PC-3 (cell line): ENCODE results near the gene SDC1. TPM values are rescaled to one million over a fixed set of nuclear protein-coding genes. Genes with fewer than 3 reads are reported as not detected.
A peak's percentile ranks its signal among the peaks of the same experiment; 100 is the strongest.

Source experiments
- ATAC-seq: fragments of 200-7000 bp; cut with Tn5 transposase; 2 replicates; pipeline ENCODE4 v1.9.1; 2020; ENCODE audit warnings: mild to moderate bottlenecking, moderate library complexity
- BruUV-seq: library from RNA; stranded (reverse); fragments of 400-500 nt; replicated peaks from 2 replicates; lab custom pipeline; 2021; lab: Mats Ljungman, UMichigan
- CTCF ChIA-PET: fragments of 300-600 bp; sonication (Branson Sonifier 250); formaldehyde crosslinking; loops from one replicate; lab custom pipeline; 2022; ENCODE audit warnings: antibody characterized with exemption; lab: Charles Lee
- POLR2A ChIA-PET: fragments of 300-600 bp; sonication (Branson Sonifier 250); formaldehyde crosslinking; loops from one replicate; lab custom pipeline; 2022; ENCODE audit warnings: antibody characterized with exemption; ENCODE audit not compliant: unreplicated experiment; lab: Charles Lee
- DNase-seq: peaks from one replicate; pipeline ENCODE4 v3.0.0-alpha.2; 2015
- H2AFZ ChIP-seq: fragments of 300-600 bp; sonication (generic); 2 replicates; pipeline ENCODE4 v1.6.0; 2016; ENCODE audit warnings: antibody characterized with exemption, low read length
- H3F3A ChIP-seq: fragments of 300-600 bp; sonication (generic); one replicate; pipeline ENCODE4 v1.6.0; 2017; ENCODE audit warnings: antibody characterized with exemption, low read length, control low read depth, mild to moderate bottlenecking; ENCODE audit not compliant: unreplicated experiment
- H3K27ac ChIP-seq: fragments of 300-600 bp; sonication (generic); 2 replicates; pipeline ENCODE4 v1.5.1; 2016; ENCODE audit warnings: mild to moderate bottlenecking, low read length
- H3K27me3 ChIP-seq: fragments of 300-600 bp; sonication (generic); 2 replicates; pipeline ENCODE4 v1.6.1; 2016; ENCODE audit warnings: low read length, mixed read lengths
- H3K36me3 ChIP-seq: fragments of 300-600 bp; sonication (generic); 2 replicates; pipeline ENCODE4 v1.6.1; 2016; ENCODE audit warnings: low read depth, mixed run types, low read length, mixed read lengths
- H3K4me1 ChIP-seq: fragments of 300-600 bp; sonication (generic); 2 replicates; pipeline ENCODE4 v1.5.1; 2016; ENCODE audit warnings: low read length; ENCODE audit not compliant: insufficient read depth
- H3K4me2 ChIP-seq: fragments of 300-600 bp; sonication (generic); 2 replicates; pipeline ENCODE4 v1.6.0; 2016; ENCODE audit warnings: low read length
- H3K4me3 ChIP-seq: fragments of 300-600 bp; sonication (generic); 2 replicates; pipeline ENCODE4 v1.5.1; 2016; ENCODE audit warnings: mild to moderate bottlenecking, low read length, mixed read lengths
- H3K79me2 ChIP-seq: fragments of 300-600 bp; sonication (generic); 2 replicates; pipeline ENCODE4 v1.6.1; 2017; ENCODE audit warnings: low read length, mixed read lengths
- H3K9ac ChIP-seq: fragments of 300-600 bp; sonication (generic); 2 replicates; pipeline ENCODE4 v1.6.0; 2016; ENCODE audit warnings: mild to moderate bottlenecking, low read length
- H3K9me2 ChIP-seq: fragments of 300-600 bp; sonication (generic); replicated peaks from 2 replicates; pipeline ENCODE4 v1.6.1; 2016; ENCODE audit warnings: mixed run types, low read length, mixed read lengths
- H3K9me3 ChIP-seq: fragments of 300-600 bp; sonication (generic); 2 replicates; pipeline ENCODE4 v1.6.1; 2016; ENCODE audit warnings: low read length, mixed read lengths
- H4K20me1 ChIP-seq: fragments of 300-600 bp; sonication (generic); 2 replicates; pipeline ENCODE4 v1.6.1; 2016; ENCODE audit warnings: low read length, mixed read lengths
- EZH2 ChIP-seq: fragments of 300-600 bp; sonication (generic); IDR thresholded peaks from one replicate; pipeline ENCODE4 v1.6.1; 2017; ENCODE audit warnings: antibody characterized with exemption, mild to moderate bottlenecking, low read length; ENCODE audit not compliant: unreplicated experiment
- EZH2phosphoT487 ChIP-seq: fragments of 300-600 bp; sonication (generic); IDR thresholded peaks from 2 replicates; pipeline ENCODE4 v1.6.1; 2018; ENCODE audit warnings: mild to moderate bottlenecking, antibody characterized with exemption, low read length, borderline replicate concordance
- intact Hi-C: fragments of 100-400 bp; cut with micrococcal nuclease; formaldehyde crosslinking; loops from 2 replicates; pipeline ENCODE4 v1.9.0; 2023
- total RNA-seq: library from RNA; depleted of rRNA; stranded (reverse); fragments of >200 nt; gene quantifications from 2 replicates; pipeline ENCODE4 v1.2.3, GENCODE V29; 2014
- TF ChIP-seq, protein P1 (sequence below): fragments of 300-600 bp; sonication (generic); conservative IDR thresholded peaks from 2 replicates; pipeline ENCODE4 v1.5.1; 2017; ENCODE audit warnings: antibody characterized with exemption, low read depth, mild to moderate bottlenecking, low read length

Gene SDC1
- total RNA-seq, 1 experiment from 2014 or later, result 358 TPM

DNA sequence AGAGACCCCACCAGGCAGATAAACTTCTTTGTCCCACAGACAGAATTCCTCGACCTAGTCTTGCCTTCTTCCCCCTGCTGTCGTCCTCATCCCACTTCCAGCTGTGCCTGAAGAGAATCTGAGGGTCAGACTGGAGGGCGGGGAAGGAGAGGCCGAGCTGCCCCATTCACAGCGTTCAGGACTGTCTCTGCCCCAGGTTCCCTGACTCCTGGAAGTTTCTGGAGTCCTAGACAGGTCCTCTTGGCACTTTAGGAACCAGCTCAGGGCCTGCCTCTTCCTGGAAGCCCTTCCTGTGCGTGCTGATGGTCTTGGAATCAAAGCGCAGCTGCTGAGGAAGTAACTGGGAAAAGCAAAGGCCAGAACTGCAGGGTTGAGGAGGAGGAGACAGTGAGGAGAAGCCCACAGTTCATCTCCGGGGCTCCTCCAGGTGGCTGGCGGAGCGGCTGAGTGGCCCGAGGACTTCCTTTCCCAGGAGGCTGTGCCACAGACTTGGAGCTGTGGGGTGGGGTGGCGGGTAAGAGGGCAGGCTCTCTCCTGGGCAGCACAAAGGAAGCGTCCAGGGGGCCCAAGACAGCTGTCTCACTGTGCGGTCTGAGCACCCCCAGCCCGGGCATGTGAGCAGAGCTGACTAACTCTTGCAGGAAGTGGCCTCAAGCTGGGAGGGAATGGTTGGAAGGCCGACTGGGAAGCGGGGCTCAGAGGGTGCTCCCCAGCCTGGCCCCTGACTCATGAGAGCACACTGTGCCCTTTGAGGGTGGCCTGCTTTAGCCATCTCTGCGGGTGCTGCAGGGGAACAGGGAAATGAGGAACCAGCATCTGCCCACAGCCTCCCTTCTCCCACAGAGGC lies 39.5 kb downstream of the SDC1 start:
- H3K4me2 ChIP-seq, result peak overlapping the region; percentile 31; the same call in 1 of the 2 replicates
- no peaks in the 10 kb centered on the region for H3K36me3 ChIP-seq
- BruUV-seq, result no TSS peak
- H3F3A ChIP-seq, result no peaks in the 10 kb centered on the region
- H3K9me2 ChIP-seq, result no peaks in the 10 kb centered on the region
- no peak overlapping the region for H3K4me3 ChIP-seq
- no peaks in the 10 kb centered on the region for H3K27me3 ChIP-seq
- peak overlapping the region; percentile 28 for H3K9ac ChIP-seq
- DNase-seq (peak; percentile 25), ATAC-seq (no peak)
- CTCF ChIA-PET, result no interaction called here
- intact Hi-C loops, result loop anchor here (10.0 kb wide), 1 partner anchor 81 kb away; no protein-coding TSS in a partner anchor
- H2AFZ ChIP-seq, result no peak overlapping the region
- no peaks in the 10 kb centered on the region for H3K79me2 ChIP-seq
- TF ChIP-seq, protein P1, sequence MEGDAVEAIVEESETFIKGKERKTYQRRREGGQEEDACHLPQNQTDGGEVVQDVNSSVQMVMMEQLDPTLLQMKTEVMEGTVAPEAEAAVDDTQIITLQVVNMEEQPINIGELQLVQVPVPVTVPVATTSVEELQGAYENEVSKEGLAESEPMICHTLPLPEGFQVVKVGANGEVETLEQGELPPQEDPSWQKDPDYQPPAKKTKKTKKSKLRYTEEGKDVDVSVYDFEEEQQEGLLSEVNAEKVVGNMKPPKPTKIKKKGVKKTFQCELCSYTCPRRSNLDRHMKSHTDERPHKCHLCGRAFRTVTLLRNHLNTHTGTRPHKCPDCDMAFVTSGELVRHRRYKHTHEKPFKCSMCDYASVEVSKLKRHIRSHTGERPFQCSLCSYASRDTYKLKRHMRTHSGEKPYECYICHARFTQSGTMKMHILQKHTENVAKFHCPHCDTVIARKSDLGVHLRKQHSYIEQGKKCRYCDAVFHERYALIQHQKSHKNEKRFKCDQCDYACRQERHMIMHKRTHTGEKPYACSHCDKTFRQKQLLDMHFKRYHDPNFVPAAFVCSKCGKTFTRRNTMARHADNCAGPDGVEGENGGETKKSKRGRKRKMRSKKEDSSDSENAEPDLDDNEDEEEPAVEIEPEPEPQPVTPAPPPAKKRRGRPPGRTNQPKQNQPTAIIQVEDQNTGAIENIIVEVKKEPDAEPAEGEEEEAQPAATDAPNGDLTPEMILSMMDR, result no peak
- TF ChIP-seq EZH2 (no peak), EZH2phosphoT487 (no peak)
- peak overlapping the region; percentile 83 for H3K27ac ChIP-seq
- H4K20me1 ChIP-seq, result no peaks in the 10 kb centered on the region
- H3K4me1 ChIP-seq, result peaks cover 54% of the 10 kb centered on the region
- no peaks in the 10 kb centered on the region for H3K9me3 ChIP-seq
- POLR2A ChIA-PET, result no interaction called here

DNA sequence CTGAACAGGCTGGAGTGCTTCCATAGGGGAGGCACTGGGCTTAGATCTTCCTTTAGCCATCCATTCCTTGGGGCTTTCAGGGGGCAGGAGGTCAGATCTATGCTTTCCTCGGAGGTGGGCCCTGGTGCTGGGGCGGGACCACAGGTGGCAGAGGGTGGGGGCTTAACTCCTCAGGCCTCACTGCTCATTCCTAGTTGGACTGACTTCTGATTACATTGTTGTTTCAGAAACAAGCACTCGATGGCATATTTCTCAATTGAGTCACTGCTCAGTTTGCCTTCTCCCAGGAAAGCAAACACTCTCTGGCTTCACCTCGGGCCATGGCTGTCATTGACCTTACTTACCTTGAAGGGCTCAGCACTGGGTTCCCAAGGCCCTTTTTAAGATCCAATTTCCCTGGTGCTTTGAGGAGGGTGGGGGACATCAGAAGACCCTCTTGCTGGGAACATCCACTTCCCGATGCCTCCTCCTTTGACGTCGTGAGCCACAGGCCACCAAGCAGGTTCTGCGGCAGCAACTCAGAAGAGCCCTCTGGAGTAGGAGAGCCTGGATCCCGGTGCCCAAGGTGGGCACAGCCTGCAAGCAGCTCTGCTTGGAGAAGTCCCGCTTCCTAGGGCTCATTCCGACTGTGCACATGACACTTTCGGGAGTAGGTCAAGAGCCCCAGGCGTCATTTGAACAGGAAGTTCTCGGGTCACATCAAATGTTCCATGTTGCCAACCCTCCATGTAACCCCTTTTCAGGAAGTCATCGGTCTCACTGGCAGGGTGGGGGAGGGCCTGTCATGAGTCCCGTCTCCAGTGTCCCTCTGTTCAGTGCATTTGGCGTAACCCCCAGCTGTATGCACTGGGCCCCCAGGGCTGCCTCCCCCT lies 40.6 kb downstream of the SDC1 start:
- Histone ChIP-seq H3K79me2 (no peaks in the 10 kb centered on the region), H3K4me3 (no peak overlapping the region), H3K9ac (peak overlapping the region; percentile 33; the same call in 1 of the 2 replicates), H3K4me1 (peaks cover 65% of the 10 kb centered on the region), H3K9me3 (no peaks in the 10 kb centered on the region), H2AFZ (0 out of 2 replicates have a peak overlapping the region, but pooled peaks have one; percentile 14), H3K27ac (peak overlapping the region; percentile 83), H3K4me2 (peak overlapping the region; percentile 41), H3K36me3 (no peaks in the 10 kb centered on the region), H4K20me1 (no peaks in the 10 kb centered on the region), H3F3A (no peaks in the 10 kb centered on the region), H3K9me2 (no peaks in the 10 kb centered on the region), H3K27me3 (no peaks in the 10 kb centered on the region)
- CTCF ChIA-PET, result no interaction called here
- no peak for TF ChIP-seq EZH2phosphoT487
- ATAC-seq (peak; percentile 55), DNase-seq (peak; percentile 93)
- intact Hi-C loops, result loop anchor here (5.0 to 10.0 kb wide), 2 partner anchors 42 to 80 kb away; no protein-coding TSS in a partner anchor
- POLR2A ChIA-PET, result no interaction called here
- BruUV-seq, result no TSS peak

DNA sequence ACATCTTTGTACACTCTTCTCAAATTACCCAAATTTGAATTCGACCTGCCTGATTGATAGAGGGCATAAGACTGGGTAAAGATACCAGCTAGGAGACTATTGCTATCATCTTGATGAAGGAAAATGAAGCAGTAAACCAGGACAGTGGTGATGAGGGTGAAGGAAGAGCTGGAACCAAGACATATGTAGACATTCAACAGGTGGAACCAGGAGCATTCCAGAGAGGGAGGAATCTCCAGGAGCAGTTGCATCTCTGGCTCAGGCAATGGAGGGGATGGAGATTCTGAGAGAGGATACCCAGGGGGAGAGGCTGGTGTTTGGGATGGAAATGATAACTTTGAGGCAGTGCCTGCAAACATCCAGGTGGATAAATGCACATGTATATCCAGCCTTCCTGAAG lies 41.6 kb downstream of the SDC1 start:
- no peak overlapping the region for H2AFZ ChIP-seq
- intact Hi-C loops, result loop anchor here (2.0 to 10.0 kb wide), 3 partner anchors 41 to 79 kb away; partner anchors contain the start of gene SDC1
- no peaks in the 10 kb centered on the region for H3K9me3 ChIP-seq
- DNase-seq, result no peak
- H3K4me1 ChIP-seq, result peaks cover 68% of the 10 kb centered on the region
- no TSS peak for BruUV-seq
- ChIA-PET CTCF (interaction anchor here (0.5 kb wide), 1 partner anchor 76 kb away, joined by 9 read pairs; no protein-coding TSS in a partner anchor), POLR2A (interaction anchor here (0.5 kb wide), 1 partner anchor 228 kb away, joined by 6 read pairs; no protein-coding TSS in a partner anchor)
- no peaks in the 10 kb centered on the region for H3K79me2 ChIP-seq
- TF ChIP-seq EZH2phosphoT487, result no peak
- TF ChIP-seq EZH2, result no peak
- TF ChIP-seq, protein P1, result no peak
- H3K27ac ChIP-seq, result peak overlapping the region; percentile 83
- H4K20me1 ChIP-seq, result no peaks in the 10 kb centered on the region
- no peak overlapping the region for H3K4me3 ChIP-seq
- no peaks in the 10 kb centered on the region for H3K9me2 ChIP-seq
- H3K4me2 ChIP-seq, result peak overlapping the region; percentile 41
- H3K27me3 ChIP-seq, result no peaks in the 10 kb centered on the region
- H3F3A ChIP-seq, result no peaks in the 10 kb centered on the region
- peak overlapping the region; percentile 3; the same call in 1 of the 2 replicates for H3K9ac ChIP-seq
- ATAC-seq, result no peak
- no peaks in the 10 kb centered on the region for H3K36me3 ChIP-seq
